K562 (cell line): ENCODE results near the gene PSRC1. TPM values are rescaled to one million over a fixed set of nuclear protein-coding genes. Genes with fewer than 3 reads are reported as not detected.

Experiments
- CEBPZ ChIP-seq: fragments of 150-350 bp; IDR thresholded peaks from 2 replicates; pipeline ENCODE4 v1.6.1; 2014; ENCODE audit warnings: low read depth, mild to moderate bottlenecking, low read length, borderline replicate concordance
- HDGF ChIP-seq: fragments of 450-650 bp; IDR thresholded peaks from 2 replicates; pipeline ENCODE4 v1.6.1; 2016
- HNRNPUL1 ChIP-seq: fragments of 200-400 bp; formaldehyde crosslinking; IDR thresholded peaks from 2 replicates; pipeline ENCODE4 v1.6.1; 2017; ENCODE audit warnings: low read length
- KLF16 ChIP-seq: IDR thresholded peaks from 2 replicates; pipeline ENCODE4 v1.6.1; 2016; ENCODE audit warnings: antibody characterized with exemption
- MEIS2 ChIP-seq: fragments of 450-650 bp; IDR thresholded peaks from 2 replicates; pipeline ENCODE4 v1.6.1; 2014; ENCODE audit warnings: mild to moderate bottlenecking; ENCODE audit not compliant: partially characterized antibody
- PURB ChIP-seq: sonication (generic); formaldehyde crosslinking; IDR thresholded peaks from 2 replicates; pipeline ENCODE4 v1.9.0; 2021; ENCODE audit warnings: low read depth, mild to moderate bottlenecking, missing genetic modification reagents
- SIN3A ChIP-seq, 2 experiments: fragments of 150-350 bp in 1 of 2; IDR thresholded peaks; 2 replicates each; pipeline ENCODE4 v1.6.1; 2011 to 2016; ENCODE audit warnings: borderline replicate concordance in 2 of 2, low read depth in 2 of 2, low read length in 2 of 2, mild to moderate bottlenecking in 2 of 2, moderate library complexity in 2 of 2; ENCODE audit not compliant: control insufficient read depth in 1 of 2
- SRF ChIP-seq, 2 experiments: fragments of 250-450, 450-650 bp in 1 of 2; sonication (Bioruptor Pico) in 1 of 2; sonication (generic) in 1 of 2; formaldehyde crosslinking; IDR thresholded peaks; 2 replicates each; pipeline versions ENCODE4 v1.5.0 to v1.5.1; 2020 to 2022; ENCODE audit warnings: mild to moderate bottlenecking in 1 of 2, missing genetic modification reagents in 1 of 2
- SRSF9 ChIP-seq: fragments of 200-400 bp; formaldehyde crosslinking; IDR thresholded peaks from 2 replicates; pipeline ENCODE4 v1.6.1; 2017; ENCODE audit warnings: low read depth, low read length, borderline replicate concordance
- ZFP36 ChIP-seq: fragments of 150-350 bp; IDR thresholded peaks from 2 replicates; pipeline ENCODE4 v1.6.1; 2018; ENCODE audit warnings: low read length, low read depth; ENCODE audit not compliant: partially characterized antibody
- ZNF175 ChIP-seq: fragments of 200-800 bp; sonication (Bioruptor generic); IDR thresholded peaks from 2 replicates; pipeline ENCODE4 v1.6.1; 2016; ENCODE audit warnings: low read depth, mild to moderate bottlenecking, missing genetic modification characterization, missing compliant biosample characterization
- ZNF518B ChIP-seq: fragments of 250-450 bp; sonication (Bioruptor Pico); IDR thresholded peaks from 2 replicates; pipeline ENCODE4 v1.5.0; 2021; ENCODE audit warnings: mild to moderate bottlenecking, moderate library complexity
- polyA plus RNA-seq, 8 experiments: library from polyadenylated mRNA; depleted of rRNA in 4 of 8; stranded (reverse) in 5 of 8; unstranded in 3 of 8; fragments of >200 nt; fragmentation: Nextera tagmentation in 2 of 8; fragmentation: Illumina TruSeq in 1 of 8; extraction: Ambion mirVana in 2 of 8; extraction: Trizol in 1 of 8; gene quantifications; 2 replicates each; pipeline versions ENCODE4 v1.2.1 to v1.2.3, GENCODE V29; 2011 to 2014; ENCODE audit warnings: inconsistent platforms in 1 of 8, missing spikeins in 1 of 8
- total RNA-seq, 7 experiments: library from RNA; depleted of rRNA in 6 of 7; stranded (reverse); fragments of >200 nt in 6 of 7; fragmentation: Illumina TruSeq in 2 of 7; extraction: Trizol in 2 of 7; gene quantifications; 2 replicates each; pipeline versions ENCODE4 v1.2.1 to v1.2.3, GENCODE V29; 2011 to 2021; ENCODE audit warnings: low replicate concordance in 1 of 7

PSRC1 gene
- total and polyA plus RNA-seq, 9 of the 15 experiments (the other 6 are each of a cell fraction or from before 2014, with no cell fraction given) = 6.5 to 65.2 (median 39.3) TPM

GRCh38 chr1:109263597-109264378 is 19.2 kb downstream of the PSRC1 start (continued):
- TF ChIP-seq SIN3A (IDR thresholded peaks at IDR 0.05; ENCODE audit: borderline replicate concordance in 2 of 2, control insufficient read depth in 1 of 2, low read depth in 2 of 2, low read length in 2 of 2) (peak in 1 of 2 experiments; percentile 42; a peak in 1 of 4 replicates), ZNF175 (no peak), ZNF518B (CRISPR knock-in tag) (no peak), HDGF (peak; percentile 95), SRSF9 (no peak), ZFP36 (no peak), PURB (CRISPR knock-in tag) (no peak), HNRNPUL1 (no peak), CEBPZ (no peak), MEIS2 (no peak), KLF16 (no peak), SRF (CRISPR knock-in tag; IDR thresholded peaks at IDR 0.05) (peak in 1 of 2 experiments; percentile 40; a peak in 1 of 4 replicates)
